GM19468 (cell line): ENCODE results near the gene TRAPPC1.

Experiments used
- ATAC-seq: cut with Tn5 transposase; IDR thresholded peaks from one replicate; pipeline ENCODE4 v1.9.1; 2021; ENCODE audit warnings: mild to moderate bottlenecking, moderate library complexity, moderate number of reproducible peaks; ENCODE audit not compliant: unreplicated experiment; ENCODE audit errors: extremely low read depth

TRAPPC1 gene

GRCh38 chr17:7882068-7882467, 49.7 kb downstream of the TRAPPC1 start:
- no peak for ATAC-seq

- ATAC-seq: no peak
These were observed 50.3 kb downstream of the TRAPPC1 start for GRCh38 chr17:7881276-7882054.
